Stimulated activated CD8-positive, alpha-beta memory T cell treated with anti-CD3 and anti-CD28 coated beads, Interleukin-4, amount 100 ng/mL, for 48 hours (primary cell): Measurements from ENCODE around the gene CCDC188.

Experiments
- DNase-seq: peaks from one replicate; pipeline ENCODE4 v3.0.0-alpha.2; 2020

The CCDC188 gene

GRCh38 chr22:20147237-20147988, 3.4 kb downstream of the CCDC188 start:
- no peak for DNase-seq

DNA sequence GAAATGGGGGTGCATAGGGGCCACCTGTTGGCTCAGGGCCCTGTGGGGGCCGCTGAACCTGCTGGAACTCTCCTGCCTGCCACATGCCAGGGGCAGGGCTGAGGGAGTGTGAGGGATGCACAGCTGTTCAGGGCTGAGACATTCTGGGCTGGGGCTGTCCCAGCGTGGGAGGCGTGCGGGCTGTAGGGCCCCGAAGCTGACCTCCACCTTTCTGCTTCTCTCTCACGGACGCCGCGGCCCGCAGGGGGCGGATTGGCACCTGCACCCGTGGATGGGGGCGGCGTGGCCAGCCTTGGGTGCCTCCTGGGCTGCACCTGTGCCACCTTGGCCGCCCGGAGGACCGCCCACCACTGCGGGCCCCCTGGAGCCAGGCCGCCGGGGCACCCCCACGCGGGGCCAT, 4.1 kb downstream of the CCDC188 start:
- DNase-seq, result no peak

GRCh38 chr22:20145832-20146223, 5.0 kb downstream of the CCDC188 start:
- DNase-seq, result no peak

DNA sequence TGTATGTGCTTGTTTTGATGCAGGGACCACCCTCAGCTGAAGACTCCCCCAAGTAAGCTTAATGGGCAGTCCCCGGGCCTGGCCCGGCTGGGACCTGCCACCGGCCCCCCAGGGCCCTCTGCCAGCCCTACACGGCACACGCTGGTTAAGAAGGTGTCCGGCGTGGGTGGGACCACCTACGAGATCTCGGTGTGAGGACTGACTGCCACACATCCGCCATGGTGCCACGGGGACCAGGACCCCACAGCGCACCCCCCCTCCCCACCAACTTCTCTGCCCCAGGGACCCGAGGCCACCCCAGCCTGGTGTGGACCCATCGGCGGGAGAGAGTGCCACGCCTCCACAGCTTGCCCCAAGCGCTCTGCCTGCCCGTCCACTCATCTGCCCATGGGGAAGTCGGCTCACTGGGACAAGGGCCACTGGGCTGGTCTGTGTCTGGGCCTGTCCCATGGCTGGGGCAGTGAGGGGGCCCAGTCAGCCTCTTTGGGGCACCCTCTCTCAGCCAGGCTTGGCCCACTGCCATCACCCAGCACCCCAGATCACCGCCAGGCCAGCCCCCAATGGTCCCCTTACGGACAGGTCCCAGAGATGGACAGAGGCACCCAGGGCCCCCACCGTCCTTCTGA, 5.5 kb downstream of the CCDC188 start:
- DNase-seq, result no peak

- no peak for DNase-seq
Measured at GRCh38 chr22:20143883-20144665, 6.8 kb downstream of the CCDC188 start.

DNA sequence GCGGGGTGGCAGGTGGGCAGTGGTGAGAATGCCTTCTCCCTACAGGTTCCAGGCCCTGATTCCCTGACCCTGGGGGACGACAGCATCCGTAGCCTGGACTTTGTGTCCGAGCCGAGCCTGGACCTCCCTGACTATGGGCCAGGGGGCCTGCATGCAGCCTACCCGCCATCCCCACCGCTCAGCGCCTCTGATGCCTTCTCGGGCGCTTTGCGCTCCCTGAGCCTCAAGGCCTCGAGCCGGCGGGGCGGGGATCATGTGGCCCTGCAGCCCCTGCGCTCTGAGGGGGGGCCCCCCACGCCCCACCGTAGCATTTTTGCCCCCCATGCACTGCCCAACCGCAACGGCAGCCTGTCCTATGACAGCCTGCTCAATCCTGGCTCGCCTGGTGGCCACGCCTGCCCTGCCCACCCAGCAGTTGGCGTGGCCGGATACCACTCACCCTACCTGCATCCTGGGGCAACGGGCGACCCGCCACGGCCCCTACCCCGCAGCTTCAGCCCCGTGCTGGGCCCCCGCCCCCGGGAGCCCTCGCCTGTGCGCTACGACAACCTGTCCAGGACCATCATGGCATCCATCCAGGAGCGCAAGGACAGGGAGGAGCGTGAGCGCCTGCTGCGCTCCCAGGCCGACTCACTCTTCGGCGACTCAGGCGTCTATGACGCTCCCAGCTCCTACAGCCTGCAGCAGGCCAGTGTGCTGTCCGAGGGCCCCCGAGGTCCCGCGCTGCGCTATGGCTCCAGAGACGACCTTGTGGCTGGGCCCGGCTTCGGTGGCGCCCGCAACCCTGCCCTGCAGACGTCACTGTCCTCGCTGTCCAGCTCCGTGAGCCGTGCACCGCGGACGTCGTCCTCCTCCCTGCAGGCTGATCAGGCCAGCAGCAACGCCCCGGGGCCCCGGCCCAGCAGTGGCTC, 7.9 kb downstream of the CCDC188 start:
- DNase-seq, result no peak

GRCh38 chr22:20141186-20142077, 9.4 kb downstream of the CCDC188 start:
- no peak for DNase-seq

- DNase-seq, result no peak
Measured at GRCh38 chr22:20140521-20140964, 10.3 kb downstream of the CCDC188 start.

GRCh38 chr22:20140107-20140445, 10.8 kb downstream of the CCDC188 start:
- DNase-seq, result no peak

DNA sequence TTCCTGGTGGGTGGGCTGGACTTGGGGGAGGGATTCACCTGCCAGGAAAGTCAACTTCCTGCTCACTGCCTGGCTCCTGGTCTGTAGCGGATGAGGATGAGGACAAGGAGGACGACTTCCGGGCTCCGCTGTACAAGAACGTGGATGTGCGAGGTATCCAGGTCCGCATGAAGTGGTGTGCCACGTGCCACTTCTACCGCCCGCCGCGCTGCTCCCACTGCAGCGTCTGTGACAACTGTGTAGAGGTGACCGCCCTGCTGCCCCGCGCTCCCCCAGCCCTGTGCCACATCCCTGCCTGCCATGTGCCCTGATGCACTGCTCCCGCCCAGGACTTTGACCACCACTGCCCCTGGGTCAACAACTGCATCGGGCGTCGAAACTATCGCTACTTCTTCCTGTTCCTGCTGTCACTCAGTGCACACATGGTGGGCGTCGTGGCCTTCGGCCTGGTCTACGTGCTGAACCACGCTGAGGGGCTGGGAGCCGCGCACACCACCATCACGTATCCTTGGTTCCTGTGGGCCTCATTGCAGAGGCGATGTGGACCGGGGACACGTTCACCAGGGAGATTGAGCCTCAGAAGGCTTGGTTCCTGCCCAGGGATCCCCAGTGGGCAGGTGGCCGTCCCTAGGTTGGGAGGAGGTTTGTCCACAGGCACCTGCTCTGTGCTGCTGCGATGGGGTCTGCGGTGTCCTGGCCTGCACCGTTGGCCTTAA, 11.3 kb downstream of the CCDC188 start:
- no peak for DNase-seq

DNA sequence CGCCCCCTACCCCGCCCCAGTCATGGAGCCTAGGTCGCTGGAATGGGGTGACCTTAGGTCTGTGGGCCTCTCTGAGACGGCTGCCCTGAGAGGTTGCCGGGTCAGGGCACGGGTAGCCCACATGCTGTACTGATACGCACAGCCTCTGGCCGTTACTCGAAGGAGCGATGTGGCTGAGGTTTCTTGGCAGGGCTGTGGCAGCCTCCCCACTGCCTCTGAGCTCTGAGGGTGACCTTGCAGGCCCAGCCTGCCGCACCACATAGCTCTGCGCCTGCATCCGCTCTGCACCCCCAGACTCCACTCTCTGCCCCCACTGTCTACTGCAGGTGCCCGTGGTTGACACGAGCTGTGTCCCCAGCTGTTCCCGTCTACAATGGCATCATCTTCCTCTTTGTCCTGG, 12.0 kb downstream of the CCDC188 start:
- no peak for DNase-seq

GRCh38 chr22:20138417-20138738, 12.5 kb downstream of the CCDC188 start:
- DNase-seq, result no peak

DNA sequence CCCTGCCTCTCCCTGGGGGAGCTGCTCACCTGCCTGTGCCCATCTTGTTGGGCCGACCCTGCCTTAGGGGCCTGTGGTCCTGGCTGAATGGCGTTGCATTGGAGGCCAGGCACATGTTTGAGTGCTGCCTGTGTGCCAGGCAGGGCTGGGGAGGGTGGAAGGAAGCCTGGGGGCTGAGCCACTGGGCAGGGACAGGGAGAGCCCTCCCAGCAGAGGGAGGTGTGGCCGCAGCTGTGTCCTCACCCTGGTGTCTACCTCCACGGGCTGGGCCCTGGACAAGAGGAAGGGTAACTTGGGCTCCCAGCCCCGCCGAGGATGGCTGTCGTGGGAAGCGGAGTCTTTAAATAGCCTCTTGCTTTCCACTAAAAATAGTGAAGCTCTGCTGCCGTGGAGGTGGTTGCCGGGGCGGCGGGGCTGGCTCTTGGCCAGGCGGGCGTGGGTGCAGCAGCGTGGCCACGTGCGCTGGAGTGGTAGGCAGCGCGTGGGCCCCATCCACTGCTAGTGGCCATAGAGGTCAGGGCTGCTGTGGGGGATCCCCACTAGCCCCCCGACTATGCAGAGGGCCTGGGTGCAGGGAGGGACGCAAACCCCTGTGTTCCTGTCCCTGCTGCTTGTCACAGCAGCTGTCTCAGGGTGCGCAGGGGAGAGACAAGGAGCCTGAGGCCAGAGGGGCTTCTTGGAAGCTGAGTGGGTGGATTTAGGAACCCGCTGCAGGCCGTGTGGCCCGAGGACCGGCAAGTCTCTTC, 13.0 kb downstream of the CCDC188 start:
- no peak for DNase-seq

- no peak for DNase-seq
Measured at GRCh38 chr22:20137113-20137512, 13.7 kb downstream of the CCDC188 start.

- DNase-seq, result no peak
Measured at GRCh38 chr22:20136603-20136873, 14.3 kb downstream of the CCDC188 start.

DNA sequence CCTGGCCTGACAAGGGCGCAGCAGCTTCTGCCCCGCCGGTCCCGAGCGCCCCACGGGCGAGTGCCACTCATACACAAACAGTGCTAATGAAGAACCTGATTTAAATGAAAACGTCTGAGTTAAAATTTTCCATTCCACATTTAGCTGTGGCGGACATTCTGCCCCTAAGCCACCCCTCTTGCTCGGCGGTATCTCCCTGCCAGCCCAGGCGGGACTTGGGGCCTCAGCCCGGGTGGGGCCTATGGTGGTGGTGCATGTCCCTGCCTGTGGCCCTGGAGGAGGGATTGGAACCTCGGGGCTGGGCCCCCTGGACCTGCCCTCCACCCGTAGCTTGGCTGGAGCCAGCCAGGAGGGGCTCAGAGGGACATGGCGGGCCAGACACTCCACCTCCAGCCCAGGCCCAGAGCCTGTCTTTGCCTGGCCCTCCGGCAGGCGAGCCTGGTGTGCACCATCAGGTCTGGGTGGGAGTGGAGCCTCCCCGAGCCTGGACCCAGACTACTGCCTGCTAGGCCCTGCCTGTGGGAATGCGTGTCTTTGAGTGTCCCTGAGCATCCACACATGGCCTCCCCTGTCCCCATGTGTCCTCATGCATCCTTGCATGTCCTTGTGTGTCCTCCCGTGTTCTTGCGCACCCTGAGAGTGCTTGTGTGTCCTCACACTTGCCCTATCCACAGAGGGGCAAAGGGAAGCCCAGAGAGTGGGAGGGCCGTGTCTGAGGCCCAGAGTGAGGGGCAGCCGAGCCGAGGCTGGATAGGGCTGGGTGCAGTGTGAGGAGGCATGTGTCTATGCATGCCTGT, 14.9 kb downstream of the CCDC188 start:
- no peak for DNase-seq

DNA sequence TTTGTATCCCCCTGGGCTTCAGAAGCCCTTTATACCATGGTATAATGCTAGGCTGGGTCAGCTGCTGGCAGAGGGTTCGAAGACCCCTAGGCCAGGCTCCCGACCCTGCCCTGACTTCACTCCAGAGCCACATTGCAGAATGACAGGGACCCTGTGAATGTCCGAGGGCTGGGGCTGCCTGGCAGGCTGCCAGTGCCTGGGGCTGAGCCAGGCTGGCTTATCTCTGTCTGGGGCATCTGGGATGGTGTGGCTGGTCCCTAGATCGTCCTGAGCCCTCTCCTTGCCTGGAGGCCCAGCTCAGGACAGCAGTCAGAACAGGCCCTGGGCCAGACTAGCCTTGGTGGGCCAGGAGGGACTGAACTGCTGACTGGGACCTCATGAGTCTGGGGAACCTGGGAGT, 15.6 kb downstream of the CCDC188 start:
- no peak for DNase-seq

- no peak for DNase-seq
Measured at GRCh38 chr22:20133930-20134549, 16.8 kb downstream of the CCDC188 start.

DNA sequence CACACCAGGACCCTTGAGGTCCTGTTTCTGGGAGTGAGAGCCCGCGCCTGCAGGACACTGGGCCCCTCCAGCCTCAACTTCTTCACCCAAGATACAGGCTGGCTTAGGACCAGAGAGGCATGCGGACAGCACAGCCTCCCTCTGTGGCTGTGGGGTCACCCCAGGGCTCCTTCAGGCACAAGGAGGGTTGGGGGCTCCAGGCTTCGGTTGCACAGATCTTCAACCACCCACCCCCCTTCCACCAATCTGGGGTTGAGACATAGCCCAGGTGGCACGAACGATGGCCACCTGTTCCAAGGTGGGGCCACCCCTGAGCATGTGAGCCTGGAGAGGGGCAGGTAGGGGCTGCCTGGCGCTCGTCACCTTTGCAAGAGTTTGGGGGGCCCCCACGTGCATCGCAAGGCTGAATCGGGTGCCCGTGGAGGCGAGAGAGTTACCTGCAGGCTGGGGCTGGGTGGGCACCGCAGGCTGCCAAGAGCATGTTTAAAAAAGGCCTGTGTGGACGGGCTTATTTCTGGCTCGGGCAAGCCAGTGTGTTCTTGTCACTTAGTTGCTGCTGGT, 18.1 kb downstream of the CCDC188 start:
- no peak for DNase-seq
